ENCODE data around the gene CDA.

CDA gene

GRCh38 chr1:20665726-20666125 is 76.8 kb downstream of the CDA start:
- H3K27me3 Mint-ChIP-seq (ENCODE audit: low read depth, poor library complexity): no peaks in the 10 kb centered on the region
- no peak overlapping the region for H3K4me3 Mint-ChIP-seq
- TF ChIP-seq, protein P1, sequence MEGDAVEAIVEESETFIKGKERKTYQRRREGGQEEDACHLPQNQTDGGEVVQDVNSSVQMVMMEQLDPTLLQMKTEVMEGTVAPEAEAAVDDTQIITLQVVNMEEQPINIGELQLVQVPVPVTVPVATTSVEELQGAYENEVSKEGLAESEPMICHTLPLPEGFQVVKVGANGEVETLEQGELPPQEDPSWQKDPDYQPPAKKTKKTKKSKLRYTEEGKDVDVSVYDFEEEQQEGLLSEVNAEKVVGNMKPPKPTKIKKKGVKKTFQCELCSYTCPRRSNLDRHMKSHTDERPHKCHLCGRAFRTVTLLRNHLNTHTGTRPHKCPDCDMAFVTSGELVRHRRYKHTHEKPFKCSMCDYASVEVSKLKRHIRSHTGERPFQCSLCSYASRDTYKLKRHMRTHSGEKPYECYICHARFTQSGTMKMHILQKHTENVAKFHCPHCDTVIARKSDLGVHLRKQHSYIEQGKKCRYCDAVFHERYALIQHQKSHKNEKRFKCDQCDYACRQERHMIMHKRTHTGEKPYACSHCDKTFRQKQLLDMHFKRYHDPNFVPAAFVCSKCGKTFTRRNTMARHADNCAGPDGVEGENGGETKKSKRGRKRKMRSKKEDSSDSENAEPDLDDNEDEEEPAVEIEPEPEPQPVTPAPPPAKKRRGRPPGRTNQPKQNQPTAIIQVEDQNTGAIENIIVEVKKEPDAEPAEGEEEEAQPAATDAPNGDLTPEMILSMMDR (IDR thresholded peaks at IDR 0.05): no peak
- H3K27ac Mint-ChIP-seq: no peak overlapping the region
- no peaks in the 10 kb centered on the region for H3K36me3 Mint-ChIP-seq (ENCODE audit: low read depth)
- DNase-seq: no peak
- peaks cover 14% of the 10 kb centered on the region for H3K4me1 Mint-ChIP-seq
- peaks cover 3% of the 10 kb centered on the region for H3K9me3 Mint-ChIP-seq

DNA sequence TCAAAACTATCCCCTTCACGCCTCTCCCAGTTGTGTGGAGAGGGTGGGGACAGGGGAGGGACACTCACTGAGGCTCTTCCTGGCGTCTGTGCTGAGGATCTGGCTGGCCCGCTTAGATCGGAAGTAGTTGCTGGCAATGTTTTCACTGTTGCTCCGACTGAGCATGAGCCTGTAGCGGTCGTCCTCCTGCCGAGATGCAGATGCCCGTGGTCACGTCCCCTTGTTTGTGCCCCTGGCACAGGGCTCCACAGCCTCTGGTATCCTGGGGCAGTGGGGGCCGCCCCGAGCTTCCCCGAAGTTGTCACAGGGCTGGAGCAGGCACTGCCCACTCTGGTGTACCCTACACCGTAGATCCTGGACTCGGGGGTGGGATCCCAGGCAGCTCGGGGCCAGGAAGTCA is 77.2 kb downstream of the CDA start:
- Mint-ChIP-seq H3K9me3 (peaks cover 3% of the 10 kb centered on the region), H3K4me3 (no peak overlapping the region), H3K27me3 (ENCODE audit: low read depth, poor library complexity) (no peaks in the 10 kb centered on the region), H3K4me1 (peaks cover 13% of the 10 kb centered on the region), H3K27ac (no peak overlapping the region), H3K36me3 (ENCODE audit: low read depth) (no peaks in the 10 kb centered on the region)
- TF ChIP-seq, protein P1 (IDR thresholded peaks at IDR 0.05): no peak
- no peak for DNase-seq

- Mint-ChIP-seq H3K36me3 (ENCODE audit: low read depth) (no peaks in the 10 kb centered on the region), H3K4me1 (peaks cover 12% of the 10 kb centered on the region), H3K27me3 (ENCODE audit: low read depth, poor library complexity) (no peaks in the 10 kb centered on the region), H3K27ac (no peak overlapping the region), H3K4me3 (no peak overlapping the region), H3K9me3 (peaks cover 3% of the 10 kb centered on the region)
- TF ChIP-seq, protein P1 (IDR thresholded peaks at IDR 0.05): no peak
- no peak for DNase-seq
These were observed 77.9 kb downstream of the CDA start for GRCh38 chr1:20666804-20667203.
